HG02852 (cell line): ENCODE data around the gene MIPOL1.
"Not testable (repeated sequence)": the region's sequence is repeated elsewhere in the genome, so short reads cannot be mapped to it uniquely, and the experiment has no call there.

Experiments
- ATAC-seq: cut with Tn5 transposase; IDR thresholded peaks from one replicate; pipeline ENCODE4 v1.9.1; 2021; ENCODE audit warnings: mild to moderate bottlenecking, moderate library complexity; ENCODE audit not compliant: unreplicated experiment

Gene MIPOL1

GRCh38 chr14:37443461-37443860, 245.7 kb downstream of the MIPOL1 start:
- no peak for ATAC-seq

- no peak for ATAC-seq
Measured at GRCh38 chr14:37447883-37448391, 250.2 kb downstream of the MIPOL1 start.

GRCh38 chr14:37452323-37452722, 254.6 kb downstream of the MIPOL1 start:
- ATAC-seq, result no peak

- ATAC-seq, result no peak
Measured at GRCh38 chr14:37453985-37454384, 256.2 kb downstream of the MIPOL1 start.

- no peak for ATAC-seq
Measured at GRCh38 chr14:37457334-37457733, 259.6 kb downstream of the MIPOL1 start.

GRCh38 chr14:37462426-37462825, 264.7 kb downstream of the MIPOL1 start:
- not testable (repeated sequence) for ATAC-seq

- no peak for ATAC-seq
Measured at GRCh38 chr14:37464192-37464858, 266.6 kb downstream of the MIPOL1 start.

- no peak for ATAC-seq
Measured at GRCh38 chr14:37466003-37466622, 268.4 kb downstream of the MIPOL1 start.

GRCh38 chr14:37466623-37467088, 268.9 kb downstream of the MIPOL1 start:
- no peak for ATAC-seq

- ATAC-seq, result no peak
Measured at GRCh38 chr14:37469650-37470049, 271.9 kb downstream of the MIPOL1 start.

GRCh38 chr14:37470251-37470650, 272.5 kb downstream of the MIPOL1 start:
- ATAC-seq, result no peak

- no peak for ATAC-seq
Measured at GRCh38 chr14:37472906-37473305, 275.2 kb downstream of the MIPOL1 start.

GRCh38 chr14:37474191-37474590, 276.5 kb downstream of the MIPOL1 start:
- ATAC-seq, result no peak

- ATAC-seq, result no peak
Measured at GRCh38 chr14:37480446-37481290, 282.9 kb downstream of the MIPOL1 start.

GRCh38 chr14:37482428-37482827, 284.7 kb downstream of the MIPOL1 start:
- ATAC-seq, result no peak

- ATAC-seq, result no peak
Measured at GRCh38 chr14:37483672-37484071, 285.9 kb downstream of the MIPOL1 start.

GRCh38 chr14:37490607-37491006, 292.9 kb downstream of the MIPOL1 start:
- no peak for ATAC-seq

- ATAC-seq, result no peak
Measured at GRCh38 chr14:37491076-37491475, 293.3 kb downstream of the MIPOL1 start.

GRCh38 chr14:37493606-37494005, 295.9 kb downstream of the MIPOL1 start:
- ATAC-seq, result no peak

GRCh38 chr14:37497422-37497821, 299.7 kb downstream of the MIPOL1 start:
- ATAC-seq, result no peak

GRCh38 chr14:37501877-37502276, 304.1 kb downstream of the MIPOL1 start:
- no peak for ATAC-seq
